ENCODE data around the gene GGN.

GRCh38 chr19:38355728-38356725, 31.8 kb downstream of the GGN start:
- TF ChIP-seq ZNF274 (IDR thresholded peaks at IDR 0.05; ENCODE audit: low read depth, low read length) (no peak), YY1 (IDR thresholded peaks at IDR 0.05; ENCODE audit: insufficient read depth, insufficient read length) (no peak)
